GM19193 (cell line): Measurements from ENCODE around the gene CLEC2L.

Experiments used
- POLR2A ChIP-seq: IDR thresholded peaks from 4 replicates; pipeline ENCODE4 v1.6.1; 2011; ENCODE audit not compliant: insufficient read depth, insufficient read length; ENCODE audit errors: extremely low read depth

CLEC2L gene

GRCh38 chr7:139534966-139535651 lies 11.6 kb downstream of the CLEC2L start:
- TF ChIP-seq POLR2A = no peak

- no peak for TF ChIP-seq POLR2A
Measured at GRCh38 chr7:139536152-139536551, 12.7 kb downstream of the CLEC2L start.

GRCh38 chr7:139538881-139539635 lies 15.6 kb downstream of the CLEC2L start:
- no peak for TF ChIP-seq POLR2A

GRCh38 chr7:139540203-139540602 lies 16.7 kb downstream of the CLEC2L start:
- no peak for TF ChIP-seq POLR2A

- TF ChIP-seq POLR2A = no peak
Measured at GRCh38 chr7:139541600-139542307, 18.3 kb downstream of the CLEC2L start.

- no peak for TF ChIP-seq POLR2A
Measured at GRCh38 chr7:139542308-139543151, 19.0 kb downstream of the CLEC2L start.

GRCh38 chr7:139543801-139544603 lies 20.5 kb downstream of the CLEC2L start:
- TF ChIP-seq POLR2A = no peak

- no peak for TF ChIP-seq POLR2A
Measured at GRCh38 chr7:139544645-139545044, 21.2 kb downstream of the CLEC2L start.

GRCh38 chr7:139548302-139549028 lies 25.0 kb downstream of the CLEC2L start:
- TF ChIP-seq POLR2A = no peak

- no peak for TF ChIP-seq POLR2A
Measured at GRCh38 chr7:139557857-139558581, 34.5 kb downstream of the CLEC2L start.

- no peak for TF ChIP-seq POLR2A
Measured at GRCh38 chr7:139559364-139560105, 36.0 kb downstream of the CLEC2L start.

GRCh38 chr7:139560199-139560598 lies 36.7 kb downstream of the CLEC2L start:
- no peak for TF ChIP-seq POLR2A

- no peak for TF ChIP-seq POLR2A
Measured at GRCh38 chr7:139560678-139561077, 37.2 kb downstream of the CLEC2L start.

- no peak for TF ChIP-seq POLR2A
Measured at GRCh38 chr7:139562491-139562890, 39.0 kb downstream of the CLEC2L start.
